Activated CD8-positive, alpha-beta memory T cell treated with anti-CD3 and anti-CD28 coated beads, Interleukin-2, amount 10 ng/mL, durations not matched to agents 7 days and 5 days (primary cell): ENCODE results near the gene STEAP1B. TPM values are rescaled to one million over a fixed set of nuclear protein-coding genes. Genes with fewer than 3 reads are reported as not detected.
"Not testable (repeated sequence)": the region's sequence is repeated elsewhere in the genome, so short reads cannot be mapped to it uniquely, and the experiment has no call there.

Source experiments
- ATAC-seq: fragments of 150-1000 bp; cut with Tn5 transposase; one replicate; pipeline ENCODE4 v1.10.0; 2021; ENCODE audit warnings: moderate library complexity
- CTCF ChIA-PET: fragments of 350-600 bp; sonication (Branson Sonifier 250); formaldehyde crosslinking; loops from one replicate; lab custom pipeline; 2021; ENCODE audit warnings: antibody characterized with exemption; lab: Charles Lee
- DNase-seq: peaks from one replicate; pipeline ENCODE4 v3.0.0-alpha.2; 2020
- H3K27ac Mint-ChIP-seq: one replicate; pipeline ENCODE4 v1.8.0; 2021; ENCODE audit warnings: mild to moderate bottlenecking, mixed read lengths
- H3K27me3 Mint-ChIP-seq: one replicate; pipeline ENCODE4 v1.8.0; 2021; ENCODE audit warnings: mixed read lengths
- H3K36me3 Mint-ChIP-seq: one replicate; pipeline ENCODE4 v1.8.0; 2021; ENCODE audit warnings: mild to moderate bottlenecking, mixed read lengths
- H3K4me1 Mint-ChIP-seq: one replicate; pipeline ENCODE4 v1.8.0; 2021; ENCODE audit warnings: mixed read lengths
- H3K4me3 Mint-ChIP-seq: one replicate; pipeline ENCODE4 v1.8.0; 2021; ENCODE audit warnings: mild to moderate bottlenecking, moderate library complexity, mixed read lengths
- H3K9me3 Mint-ChIP-seq: one replicate; pipeline ENCODE4 v1.8.0; 2022; ENCODE audit warnings: low read depth, mixed read lengths
- total RNA-seq, 2 experiments: library from RNA; stranded (reverse); gene quantifications; one replicate each; pipeline ENCODE4 v1.2.3, GENCODE V29; 2021

The STEAP1B gene
- total RNA-seq: under 1 TPM in 1 of 2 experiments, not detected in 1; 0.37 TPM

DNA sequence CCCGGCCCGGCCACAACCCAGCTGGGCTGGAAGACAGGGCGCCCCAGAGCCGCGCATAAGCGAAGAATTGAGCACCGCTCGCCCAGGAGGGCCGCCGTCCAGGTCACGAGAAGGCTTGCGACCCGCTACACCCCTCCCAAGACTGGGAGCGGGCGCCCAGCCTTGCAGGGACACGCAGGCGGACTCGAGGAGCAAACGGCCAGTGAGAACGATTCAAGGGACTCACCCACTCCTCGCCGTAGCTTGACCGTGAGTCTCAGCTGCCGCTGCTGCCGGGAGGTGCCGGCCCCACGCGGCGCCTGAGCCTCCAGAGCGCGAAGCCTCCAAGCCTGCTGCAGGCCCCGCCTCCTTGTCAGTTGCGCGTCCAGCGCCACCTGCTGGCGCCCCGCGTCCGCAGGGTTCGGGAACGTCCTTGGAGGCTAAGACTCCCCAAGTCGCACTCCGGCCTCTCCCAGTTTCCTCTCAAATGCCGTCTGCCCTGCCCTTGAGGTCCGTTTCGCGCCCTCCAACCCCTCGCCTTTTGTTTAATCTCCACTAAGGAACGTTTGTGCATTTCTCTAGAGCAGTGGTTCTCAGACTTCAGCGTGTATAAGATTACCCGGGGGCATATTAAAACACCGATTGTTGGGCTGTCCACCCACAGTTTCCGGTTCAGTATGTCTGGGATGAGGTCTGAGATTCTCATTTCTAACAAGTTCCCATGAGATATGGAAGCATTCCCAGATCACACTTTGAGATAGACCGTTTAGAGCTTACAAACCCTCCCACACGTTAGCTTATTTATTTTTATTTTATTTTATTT, at the start of gene STEAP1B:
Gene STEAP1B, minus strand, starts transcription at position 301 of the 802 bp plus-strand sequence. CDS start 5,333 bp downstream, outside the sequence.
- DNase-seq: peak; percentile 86
- ATAC-seq: peak; percentile 100
- not testable (repeated sequence) for H3K4me1 Mint-ChIP-seq, H3K36me3 Mint-ChIP-seq, H3K4me3 Mint-ChIP-seq, H3K27ac Mint-ChIP-seq, H3K9me3 Mint-ChIP-seq
- CTCF ChIA-PET: interaction anchor here (0.8 to 2.1 kb wide), 7 partner anchors 11 to 587 kb away, joined by 3 to 18 read pairs (median 3); no protein-coding TSS in a partner anchor
- peaks cover 33% of the 10 kb centered on the region for H3K27me3 Mint-ChIP-seq

DNA sequence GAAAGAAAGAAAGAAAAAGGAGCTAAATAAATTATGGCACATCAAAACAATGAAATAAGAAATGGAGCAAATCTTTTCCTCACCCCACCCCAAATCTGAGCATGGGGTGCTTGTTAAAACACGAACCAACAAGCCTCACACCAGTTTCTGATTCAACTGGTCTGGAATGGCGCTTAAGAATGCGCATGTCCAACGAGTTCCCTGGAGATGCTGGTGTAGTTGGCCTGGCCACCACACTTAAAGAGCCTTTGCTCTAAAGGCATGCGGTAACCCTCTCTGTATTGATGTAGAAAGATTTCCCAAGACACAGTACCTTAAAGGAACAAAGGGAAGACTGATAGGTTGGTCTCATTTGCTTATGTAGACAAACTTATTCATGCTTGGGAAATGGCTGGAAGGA, 49.1 kb upstream of the STEAP1B start:
- H3K36me3 Mint-ChIP-seq: no peaks in the 10 kb centered on the region
- no peaks in the 10 kb centered on the region for H3K9me3 Mint-ChIP-seq
- no peak overlapping the region for H3K27ac Mint-ChIP-seq
- ATAC-seq: no peak
- H3K4me1 Mint-ChIP-seq: peaks cover 12% of the 10 kb centered on the region
- H3K27me3 Mint-ChIP-seq: peaks cover 87% of the 10 kb centered on the region
- H3K4me3 Mint-ChIP-seq: no peak overlapping the region
- no peak for DNase-seq
- CTCF ChIA-PET: interaction anchor here (1.6 kb wide), 1 partner anchor 12 kb away, joined by 4 read pairs; no protein-coding TSS in a partner anchor

DNA sequence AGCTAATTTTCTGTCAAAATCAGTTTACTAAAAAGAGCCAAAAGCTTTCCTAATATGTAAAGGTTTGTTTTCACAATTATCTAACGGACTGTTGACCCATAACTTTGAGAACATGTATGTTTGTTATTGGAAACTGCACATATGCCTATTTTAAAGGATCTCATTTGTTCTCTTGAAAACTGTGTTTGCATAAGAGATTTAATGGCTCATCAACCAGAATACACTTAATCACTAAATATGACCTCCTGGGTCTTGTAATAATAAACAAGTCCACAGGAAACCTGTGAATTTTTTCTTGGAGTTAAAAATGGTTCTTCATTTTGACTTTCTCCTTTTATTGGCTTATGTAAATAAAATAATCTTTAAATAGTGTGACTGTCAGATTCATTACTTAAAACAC, 48.3 kb upstream of the STEAP1B start:
- Mint-ChIP-seq H3K4me3 (no peak overlapping the region), H3K27ac (no peak overlapping the region), H3K27me3 (peaks cover 85% of the 10 kb centered on the region), H3K36me3 (no peaks in the 10 kb centered on the region), H3K4me1 (peaks cover 12% of the 10 kb centered on the region), H3K9me3 (no peaks in the 10 kb centered on the region)
- CTCF ChIA-PET: interaction anchor here (1.6 kb wide), 1 partner anchor 13 kb away, joined by 4 read pairs; no protein-coding TSS in a partner anchor
- DNase-seq (no peak), ATAC-seq (no peak)

DNA sequence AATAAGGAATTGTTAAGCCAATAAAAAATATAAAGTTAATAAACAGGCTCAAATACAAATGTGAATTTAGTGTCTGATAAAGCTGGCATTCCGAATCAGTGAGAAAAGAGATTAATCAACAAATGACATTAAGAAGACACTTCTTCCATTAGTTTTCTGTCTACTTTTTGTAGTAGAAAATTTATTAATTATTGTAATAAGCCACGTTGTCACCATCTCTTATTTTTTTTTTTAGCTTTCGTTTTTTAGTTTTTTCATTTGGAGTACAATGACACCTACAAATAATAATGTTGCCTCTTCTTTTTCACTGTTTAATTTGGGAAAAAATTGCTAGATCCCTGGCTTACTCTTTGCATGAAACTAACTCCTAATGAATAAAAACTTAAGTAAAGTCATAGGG, 46.8 kb upstream of the STEAP1B start:
- Mint-ChIP-seq H3K4me3 (no peak overlapping the region), H3K4me1 (peaks cover 12% of the 10 kb centered on the region), H3K36me3 (no peaks in the 10 kb centered on the region), H3K9me3 (no peaks in the 10 kb centered on the region), H3K27ac (no peak overlapping the region), H3K27me3 (peaks cover 85% of the 10 kb centered on the region)
- CTCF ChIA-PET: no interaction called here
- no peak for DNase-seq
- ATAC-seq: no peak

DNA sequence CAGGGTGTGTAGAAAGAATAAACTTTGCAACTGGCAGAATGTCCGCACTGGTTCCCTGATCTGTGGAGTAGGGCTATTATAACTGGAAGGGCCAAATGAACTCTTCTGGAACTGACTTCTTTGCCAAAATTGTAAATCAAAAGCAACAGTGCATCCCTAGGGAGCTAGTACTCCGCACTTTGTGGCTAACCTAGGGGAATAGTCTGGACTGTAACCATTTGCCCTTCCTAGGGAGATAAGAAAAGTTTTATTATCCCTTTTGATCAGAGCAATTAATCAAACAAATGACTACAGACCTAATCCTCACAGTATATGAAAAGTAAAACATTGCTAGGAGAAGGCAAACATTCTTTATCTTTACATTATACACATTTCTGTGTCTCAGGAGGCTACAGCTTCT, 45.5 kb upstream of the STEAP1B start:
- no peak overlapping the region for H3K27ac Mint-ChIP-seq
- CTCF ChIA-PET: no interaction called here
- H3K27me3 Mint-ChIP-seq: peaks cover 75% of the 10 kb centered on the region
- H3K4me1 Mint-ChIP-seq: peaks cover 10% of the 10 kb centered on the region
- no peaks in the 10 kb centered on the region for H3K36me3 Mint-ChIP-seq
- DNase-seq (no peak), ATAC-seq (no peak)
- no peaks in the 10 kb centered on the region for H3K9me3 Mint-ChIP-seq
- no peak overlapping the region for H3K4me3 Mint-ChIP-seq

DNA sequence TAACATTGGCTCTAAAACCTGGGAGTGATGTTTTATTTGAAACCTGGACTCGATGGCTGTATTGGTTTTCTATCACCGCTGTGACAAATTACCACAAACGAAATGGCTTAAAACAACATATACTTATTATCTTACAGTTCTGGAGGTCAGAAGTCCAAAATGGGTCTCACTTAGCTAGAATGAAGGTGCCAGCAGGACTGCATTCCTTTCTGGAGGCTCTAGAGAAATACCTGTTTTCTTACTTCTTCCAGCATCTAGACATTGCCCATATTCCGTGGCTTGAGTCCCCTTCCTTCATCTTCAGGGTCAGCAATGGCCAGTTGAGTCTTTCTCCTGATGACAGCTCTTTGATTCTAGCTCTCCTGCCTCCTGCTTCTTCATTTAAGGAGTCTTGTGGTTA, 44.3 kb upstream of the STEAP1B start:
- no peaks in the 10 kb centered on the region for H3K9me3 Mint-ChIP-seq
- no peak for DNase-seq
- no peaks in the 10 kb centered on the region for H3K36me3 Mint-ChIP-seq
- H3K27me3 Mint-ChIP-seq: peaks cover 64% of the 10 kb centered on the region
- no peak overlapping the region for H3K27ac Mint-ChIP-seq
- no peaks in the 10 kb centered on the region for H3K4me1 Mint-ChIP-seq
- no peak overlapping the region for H3K4me3 Mint-ChIP-seq
- no peak for ATAC-seq
- CTCF ChIA-PET: interaction anchor here (0.7 kb wide), 1 partner anchor 184 kb away, joined by 3 read pairs; no protein-coding TSS in a partner anchor

DNA sequence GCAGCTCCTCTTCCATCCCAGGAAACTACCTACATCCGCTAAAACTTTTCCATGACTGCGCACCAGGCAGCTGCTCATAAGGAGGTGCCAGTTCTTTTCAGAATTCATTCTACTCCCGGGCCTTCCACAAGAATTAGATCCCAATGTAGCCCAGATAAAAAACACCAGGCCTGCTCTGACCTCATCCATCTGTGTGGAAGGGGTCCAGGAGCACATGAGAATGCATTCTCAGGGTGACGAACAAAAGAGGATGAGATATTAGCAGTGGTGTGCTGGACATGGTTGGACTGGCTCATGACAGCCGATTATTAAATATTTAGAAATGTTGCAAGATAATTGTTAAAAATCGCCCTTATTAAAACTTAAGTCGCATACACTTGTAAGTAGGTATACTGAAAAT, 43.2 kb upstream of the STEAP1B start:
- DNase-seq: no peak
- no peak for ATAC-seq
- H3K4me3 Mint-ChIP-seq: no peak overlapping the region
- H3K27ac Mint-ChIP-seq: no peak overlapping the region
- H3K4me1 Mint-ChIP-seq: no peaks in the 10 kb centered on the region
- no peaks in the 10 kb centered on the region for H3K36me3 Mint-ChIP-seq
- no peaks in the 10 kb centered on the region for H3K9me3 Mint-ChIP-seq
- CTCF ChIA-PET: no interaction called here
- H3K27me3 Mint-ChIP-seq: peaks cover 58% of the 10 kb centered on the region

DNA sequence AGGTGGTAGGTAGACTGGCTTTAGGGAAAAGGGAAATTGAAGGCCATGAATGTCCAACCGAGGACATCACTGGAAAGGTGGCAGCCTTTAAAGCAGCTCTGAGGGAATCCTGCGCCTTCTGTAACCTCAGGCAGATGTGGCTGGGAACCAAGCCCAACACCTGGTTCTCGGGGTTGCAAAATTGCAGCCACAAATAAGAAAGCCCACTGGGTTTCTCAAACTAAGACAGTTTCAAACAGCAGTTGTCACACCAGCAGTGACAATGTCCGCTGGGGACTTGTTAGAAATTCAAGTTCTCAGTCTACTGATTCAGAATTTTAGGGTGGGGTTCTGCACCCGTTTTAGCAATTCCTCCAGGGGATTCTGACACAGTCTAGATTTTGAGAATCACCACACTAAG, 42.7 kb upstream of the STEAP1B start:
- ATAC-seq (no peak), DNase-seq (no peak)
- CTCF ChIA-PET: no interaction called here

DNA sequence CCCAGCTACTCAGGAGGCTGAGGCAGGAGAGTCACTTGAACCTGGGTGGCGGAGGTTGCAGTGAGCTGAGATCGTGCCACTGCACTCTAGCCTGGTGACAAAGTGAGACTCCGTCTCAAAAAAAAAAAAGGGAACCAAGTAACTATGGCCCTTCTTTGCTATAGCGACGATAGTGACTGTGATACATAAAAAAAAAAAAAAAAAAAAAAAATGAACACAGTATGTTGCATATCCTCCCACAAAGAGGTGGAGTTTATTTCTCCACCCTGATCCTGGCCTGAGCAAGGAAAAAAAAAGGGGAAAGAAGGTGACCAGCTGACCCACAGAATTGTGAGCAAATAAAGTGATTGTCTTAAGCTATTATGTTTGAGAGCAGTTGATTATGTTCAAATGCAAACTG, 42.3 kb upstream of the STEAP1B start:
- Mint-ChIP-seq H3K36me3 (no peaks in the 10 kb centered on the region), H3K4me3 (no peak overlapping the region), H3K4me1 (no peaks in the 10 kb centered on the region), H3K27ac (no peak overlapping the region), H3K9me3 (no peaks in the 10 kb centered on the region), H3K27me3 (peaks cover 51% of the 10 kb centered on the region)
- CTCF ChIA-PET: interaction anchor here (1.3 kb wide), 1 partner anchor 10 kb away, joined by 3 read pairs; no protein-coding TSS in a partner anchor
- DNase-seq: no peak
- ATAC-seq: no peak

More for the DNA sequence above, 42.7 kb upstream of the STEAP1B start:
- H3K27me3 Mint-ChIP-seq: peaks cover 53% of the 10 kb centered on the region
- H3K27ac Mint-ChIP-seq: no peak overlapping the region
- no peaks in the 10 kb centered on the region for H3K9me3 Mint-ChIP-seq
- H3K4me3 Mint-ChIP-seq: no peak overlapping the region
- no peaks in the 10 kb centered on the region for H3K4me1 Mint-ChIP-seq
- H3K36me3 Mint-ChIP-seq: no peaks in the 10 kb centered on the region

DNA sequence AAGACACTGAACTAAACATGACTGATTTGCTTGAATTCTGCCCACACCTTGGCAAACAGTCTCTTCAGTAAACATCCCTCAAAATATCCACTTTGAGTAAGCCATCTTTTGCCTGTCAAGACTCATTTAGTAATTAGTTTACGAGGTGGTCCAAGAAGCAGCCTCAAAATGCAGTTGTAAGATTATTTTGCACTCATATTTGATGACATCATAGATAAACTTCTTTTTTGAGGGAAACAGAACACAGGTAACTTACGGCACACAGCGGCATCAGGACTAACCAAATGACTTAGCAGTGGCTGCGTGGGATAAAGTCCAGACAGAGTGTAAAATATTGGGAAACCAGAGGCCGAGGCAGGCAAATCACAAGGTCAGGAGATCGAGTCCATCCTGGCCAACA, 41.8 kb upstream of the STEAP1B start:
- Mint-ChIP-seq H3K36me3 (no peaks in the 10 kb centered on the region), H3K9me3 (no peaks in the 10 kb centered on the region), H3K27ac (no peak overlapping the region), H3K4me1 (no peaks in the 10 kb centered on the region), H3K27me3 (peaks cover 46% of the 10 kb centered on the region), H3K4me3 (no peak overlapping the region)
- CTCF ChIA-PET: interaction anchor here (1.3 kb wide), 1 partner anchor 11 kb away, joined by 3 read pairs; no protein-coding TSS in a partner anchor
- ATAC-seq: no peak
- no peak for DNase-seq

DNA sequence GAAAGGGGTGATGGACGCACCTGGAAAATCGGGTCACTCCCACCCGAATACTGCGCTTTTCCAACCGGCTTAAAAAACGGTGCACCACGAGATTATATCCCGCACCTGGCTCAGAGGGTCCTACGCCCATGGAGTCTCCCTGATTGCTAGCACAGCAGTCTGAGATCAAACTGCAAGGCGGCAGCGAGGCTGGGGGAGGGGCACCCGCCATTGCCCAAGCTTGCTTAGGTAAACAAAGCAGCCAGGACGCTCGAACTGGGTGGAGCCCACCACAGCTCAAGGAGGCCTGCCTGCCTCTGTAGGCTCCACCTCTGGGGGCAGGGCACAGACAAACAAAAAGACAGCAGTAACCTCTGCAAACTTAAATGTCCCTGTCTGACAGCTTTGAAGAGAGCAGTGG, 28.5 kb upstream of the STEAP1B start:
- H3K4me3 Mint-ChIP-seq, H3K36me3 Mint-ChIP-seq, H3K4me1 Mint-ChIP-seq, H3K27ac Mint-ChIP-seq, ATAC-seq, CTCF ChIA-PET, H3K9me3 Mint-ChIP-seq, DNase-seq: not testable (repeated sequence)
- peaks cover 23% of the 10 kb centered on the region for H3K27me3 Mint-ChIP-seq

DNA sequence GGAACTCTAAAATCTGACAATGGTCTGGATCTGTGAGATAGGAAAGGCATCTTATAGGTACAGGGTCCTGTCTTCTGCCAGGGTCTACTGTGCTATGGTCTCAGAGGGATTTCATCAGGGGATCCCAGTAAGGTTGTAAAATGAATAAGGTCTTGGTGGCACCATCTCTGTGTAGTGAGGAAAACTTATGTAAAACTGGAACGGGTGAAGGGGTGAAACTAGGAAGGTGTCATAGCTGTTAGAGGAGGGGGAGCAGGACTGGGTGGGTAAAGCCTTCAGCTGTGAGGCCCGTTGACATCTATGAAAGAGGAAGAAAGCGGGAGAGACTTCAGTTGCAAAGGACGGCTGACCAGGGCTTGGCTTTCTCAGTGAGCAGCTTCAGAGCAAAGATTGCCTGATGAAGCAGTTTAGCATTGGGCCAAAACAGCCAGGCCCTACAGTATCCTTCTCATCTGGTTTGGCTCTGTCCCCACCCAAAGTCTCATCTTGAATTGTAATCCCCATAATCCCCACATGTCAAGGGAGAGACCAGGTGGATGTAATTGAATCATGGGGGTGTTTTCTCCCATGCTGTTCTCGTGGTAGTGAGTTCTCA, 24.5 kb upstream of the STEAP1B start:
- H3K27ac Mint-ChIP-seq, H3K4me1 Mint-ChIP-seq, H3K4me3 Mint-ChIP-seq, ATAC-seq, H3K36me3 Mint-ChIP-seq, CTCF ChIA-PET, H3K9me3 Mint-ChIP-seq, DNase-seq: not testable (repeated sequence)
- peaks cover 29% of the 10 kb centered on the region for H3K27me3 Mint-ChIP-seq

DNA sequence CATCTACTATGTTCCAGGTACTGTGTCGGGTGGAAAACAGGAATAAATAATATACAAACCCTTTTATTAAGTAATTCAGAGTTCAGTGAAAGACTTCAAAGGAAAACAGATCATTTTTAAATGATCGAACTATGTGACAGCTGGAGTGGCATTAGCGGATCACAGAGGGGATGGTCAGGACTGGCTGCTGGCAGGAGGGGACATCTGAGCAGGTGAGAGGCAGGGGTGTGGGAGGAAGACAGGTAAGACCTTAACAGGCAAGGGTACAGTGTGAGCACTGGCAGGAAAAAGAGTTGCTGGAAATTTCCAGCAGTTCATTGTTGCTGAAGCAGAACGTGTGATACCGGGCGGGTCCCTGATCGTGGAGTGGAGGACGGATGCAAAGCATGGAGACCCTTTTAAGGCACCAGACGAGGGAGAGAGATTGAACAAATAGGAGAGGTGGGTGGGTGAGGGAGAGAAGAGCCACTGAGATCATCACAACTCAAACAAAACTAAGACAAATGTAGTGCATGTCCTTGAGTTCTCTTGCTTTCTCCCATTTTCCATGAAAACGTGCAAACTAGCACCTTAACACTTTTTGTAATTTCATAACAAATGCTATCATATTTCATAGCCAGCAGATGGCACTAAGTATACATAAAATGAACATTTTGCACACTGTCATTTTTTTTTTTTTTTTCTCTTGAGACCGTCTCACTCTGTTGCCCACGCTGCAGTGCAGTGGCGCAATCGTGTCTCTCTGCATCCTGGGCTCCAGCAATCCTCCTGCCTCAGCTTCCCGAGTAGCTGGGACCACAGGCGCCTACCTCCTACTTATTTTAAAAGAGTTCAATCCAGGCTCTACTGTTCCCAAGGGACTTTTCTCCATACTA, 23.7 kb upstream of the STEAP1B start:
- H3K4me3 Mint-ChIP-seq, H3K4me1 Mint-ChIP-seq, H3K9me3 Mint-ChIP-seq, H3K27ac Mint-ChIP-seq, H3K36me3 Mint-ChIP-seq, CTCF ChIA-PET, DNase-seq: not testable (repeated sequence)
- ATAC-seq: peak; percentile 68
- peaks cover 33% of the 10 kb centered on the region for H3K27me3 Mint-ChIP-seq
